ENCODE results near the gene HCST. TPM values are rescaled to one million over a fixed set of nuclear protein-coding genes. Genes with fewer than 3 reads are reported as not detected.
"Not testable (repeated sequence)": the region's sequence is repeated elsewhere in the genome, so short reads cannot be mapped to it uniquely, and the experiment has no call there.

HCST gene
- total RNA-seq, 1 donor from 2014 or later: not detected

GRCh38 chr19:35879770-35880317, 22.5 kb upstream of the HCST start:
- DNase-seq: peak; percentile 85

GRCh38 chr19:35882114-35882832, 20.1 kb upstream of the HCST start:
- DNase-seq: peak; percentile 83

GRCh38 chr19:35883882-35884281, 18.4 kb upstream of the HCST start:
- no peak for DNase-seq

- DNase-seq: no peak
These were observed 17.0 kb upstream of the HCST start for GRCh38 chr19:35885225-35885738.

GRCh38 chr19:35885904-35886303, 16.4 kb upstream of the HCST start:
- DNase-seq: no peak

GRCh38 chr19:35887197-35887596, 15.1 kb upstream of the HCST start:
- no peak for DNase-seq

GRCh38 chr19:35888398-35888797, 13.9 kb upstream of the HCST start:
- no peak for DNase-seq

GRCh38 chr19:35889370-35890112, 12.8 kb upstream of the HCST start:
- DNase-seq: no peak

GRCh38 chr19:35890113-35890650, 12.1 kb upstream of the HCST start:
- no peak for DNase-seq

GRCh38 chr19:35891819-35892218, 10.5 kb upstream of the HCST start:
- DNase-seq: not testable (repeated sequence)

- no peak for DNase-seq
These were observed 8.0 kb upstream of the HCST start for GRCh38 chr19:35894342-35894741.

GRCh38 chr19:35895911-35896642, 6.3 kb upstream of the HCST start:
- no peak for DNase-seq

- no peak for DNase-seq
These were observed 5.7 kb upstream of the HCST start for GRCh38 chr19:35896643-35897040.

GRCh38 chr19:35897706-35898451, 4.5 kb upstream of the HCST start:
- no peak for DNase-seq

GRCh38 chr19:35898499-35898809, 3.9 kb upstream of the HCST start:
- no peak for DNase-seq

- DNase-seq: peak; percentile 89
These were observed 2.6 kb upstream of the HCST start for GRCh38 chr19:35899547-35900214.

GRCh38 chr19:35901055-35901644, 1.2 kb upstream of the HCST start:
- DNase-seq: no peak

- no peak for DNase-seq
These were observed 644 bp downstream of the HCST start for GRCh38 chr19:35902870-35903475.

GRCh38 chr19:35903550-35904179, 1.3 kb downstream of the HCST start:
- peak; percentile 7 for DNase-seq

Data from dermis blood vessel endothelial cell (primary cell).